ENCODE results near the gene HIVEP1. TPM values are rescaled to one million over a fixed set of nuclear protein-coding genes. Genes with fewer than 3 reads are reported as not detected.

Gene HIVEP1
- polyA plus RNA-seq, 3 donors, result 1.7 to 8.7 (median 2.7) TPM

DNA sequence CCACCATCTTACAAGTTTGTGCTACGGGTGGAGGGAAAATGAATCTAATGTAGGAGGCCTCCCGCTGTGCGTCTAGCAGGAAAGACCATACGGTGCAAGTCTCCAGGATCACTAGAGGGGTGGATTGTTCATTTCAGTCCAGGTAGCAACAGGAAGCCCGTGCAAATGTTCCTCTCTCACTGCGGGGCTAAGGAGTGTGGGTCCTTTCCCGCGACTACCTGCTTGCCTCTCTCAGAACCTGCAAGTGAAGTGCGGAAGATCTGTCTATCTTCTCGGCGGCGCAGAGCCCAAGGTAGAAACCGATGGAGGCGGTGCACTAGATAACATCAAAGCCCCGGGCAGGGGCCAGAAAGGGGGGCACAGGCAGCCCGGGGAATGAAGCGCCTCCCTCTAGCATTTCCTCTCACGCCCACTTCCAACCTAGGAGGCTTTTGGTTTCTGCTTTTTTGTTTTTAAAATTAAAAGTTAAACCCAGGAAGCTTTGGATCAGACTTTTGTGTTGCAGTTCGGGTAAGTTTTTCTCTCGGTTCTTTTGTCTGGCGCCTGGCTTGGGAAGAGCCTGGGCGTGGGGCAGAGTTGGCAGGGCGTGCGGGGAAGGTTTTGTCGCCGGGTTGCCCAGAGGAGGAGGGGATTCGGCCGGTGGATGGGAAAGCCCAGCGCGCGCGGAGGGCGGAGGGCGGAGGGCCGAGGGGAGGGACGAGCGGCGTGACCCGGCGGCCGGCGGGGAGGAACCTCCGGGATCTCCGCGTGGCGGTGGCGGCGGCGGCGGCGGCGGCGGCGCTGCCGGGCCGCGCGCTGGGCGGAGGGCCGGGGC is 3.5 kb upstream of the HIVEP1 start:
- peak overlapping the region; percentile 97 to 99 for H3K4me3 Mint-ChIP-seq
- intact Hi-C loops (cut with micrococcal nuclease), result no loop called here
- H3K79me2 ChIP-seq (ENCODE audit: insufficient read depth, low read length), result peaks cover 9% of the 10 kb centered on the region
- peak overlapping the region; percentile 91 to 95 for H3K27ac ChIP-seq (ENCODE audit: low read depth in 1 of 2, low read length in 2 of 2)
- no peaks in the 10 kb centered on the region for H4K20me1 ChIP-seq (ENCODE audit: insufficient read depth, low read length)
- H2AFZ ChIP-seq (ENCODE audit: insufficient read depth, low read depth, low read length, poor library complexity, severe bottlenecking), result peak overlapping the region; percentile 79
- peaks cover 20 to 28% of the 10 kb centered on the region in 2 donors for H3K4me1 ChIP-seq (ENCODE audit: control insufficient read depth in 1 of 2, insufficient read depth in 2 of 2, low read length in 2 of 2)
- no peaks in the 10 kb centered on the region for H3K9me3 ChIP-seq (replicated peaks in 1 of 2; ENCODE audit: control insufficient read depth in 1 of 2, insufficient read depth in 1 of 2, low read length in 2 of 2)
- TF ChIP-seq, protein P1, sequence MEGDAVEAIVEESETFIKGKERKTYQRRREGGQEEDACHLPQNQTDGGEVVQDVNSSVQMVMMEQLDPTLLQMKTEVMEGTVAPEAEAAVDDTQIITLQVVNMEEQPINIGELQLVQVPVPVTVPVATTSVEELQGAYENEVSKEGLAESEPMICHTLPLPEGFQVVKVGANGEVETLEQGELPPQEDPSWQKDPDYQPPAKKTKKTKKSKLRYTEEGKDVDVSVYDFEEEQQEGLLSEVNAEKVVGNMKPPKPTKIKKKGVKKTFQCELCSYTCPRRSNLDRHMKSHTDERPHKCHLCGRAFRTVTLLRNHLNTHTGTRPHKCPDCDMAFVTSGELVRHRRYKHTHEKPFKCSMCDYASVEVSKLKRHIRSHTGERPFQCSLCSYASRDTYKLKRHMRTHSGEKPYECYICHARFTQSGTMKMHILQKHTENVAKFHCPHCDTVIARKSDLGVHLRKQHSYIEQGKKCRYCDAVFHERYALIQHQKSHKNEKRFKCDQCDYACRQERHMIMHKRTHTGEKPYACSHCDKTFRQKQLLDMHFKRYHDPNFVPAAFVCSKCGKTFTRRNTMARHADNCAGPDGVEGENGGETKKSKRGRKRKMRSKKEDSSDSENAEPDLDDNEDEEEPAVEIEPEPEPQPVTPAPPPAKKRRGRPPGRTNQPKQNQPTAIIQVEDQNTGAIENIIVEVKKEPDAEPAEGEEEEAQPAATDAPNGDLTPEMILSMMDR (IDR thresholded peaks at IDR 0.05), result no peak
- peaks cover 0 to 7% (median 5%) of the 10 kb centered on the region in 3 donors for H3K27me3 Mint-ChIP-seq (ENCODE audit: low read depth in 3 of 3)
- H3K4me2 ChIP-seq (replicated peaks; ENCODE audit: extremely low read depth, low read length, poor library complexity, severe bottlenecking), result peak overlapping the region; percentile 87
- H3K9me3 Mint-ChIP-seq, result peaks cover 0 to 4% (median 0%) of the 10 kb centered on the region in 7 donors
- H3K36me3 Mint-ChIP-seq, result peaks cover 0 to 2% of the 10 kb centered on the region in 2 donors
- H3K27ac Mint-ChIP-seq, result peak overlapping the region; percentile 93 to 99 (median 99)
- WGBS (ENCODE audit: insufficient coverage), result under 1% methylated on average over 53 of the region's 60 CpGs
- peak; percentile 59 to 79 (median 73) for DNase-seq
- H3K9ac ChIP-seq (ENCODE audit: insufficient read depth, low read length, poor library complexity, severe bottlenecking), result peak overlapping the region; percentile 87
- peak overlapping the region; percentile 46 to 87 (median 73) for H3K4me3 ChIP-seq (replicated peaks in 1 of 3; ENCODE audit: low read depth in 2 of 3, low read length in 3 of 3)
- H3K36me3 ChIP-seq (replicated peaks in 1 of 2; ENCODE audit: control insufficient read depth in 1 of 2, insufficient read depth in 2 of 2, low read length in 2 of 2), result no peaks in the 10 kb centered on the region
- no peaks in the 10 kb centered on the region for H3K27me3 ChIP-seq (ENCODE audit: control insufficient read depth in 2 of 2, insufficient read depth in 2 of 2, low read length in 2 of 2)
- peaks cover 29% of the 10 kb centered on the region for H3K4me1 Mint-ChIP-seq

DNA sequence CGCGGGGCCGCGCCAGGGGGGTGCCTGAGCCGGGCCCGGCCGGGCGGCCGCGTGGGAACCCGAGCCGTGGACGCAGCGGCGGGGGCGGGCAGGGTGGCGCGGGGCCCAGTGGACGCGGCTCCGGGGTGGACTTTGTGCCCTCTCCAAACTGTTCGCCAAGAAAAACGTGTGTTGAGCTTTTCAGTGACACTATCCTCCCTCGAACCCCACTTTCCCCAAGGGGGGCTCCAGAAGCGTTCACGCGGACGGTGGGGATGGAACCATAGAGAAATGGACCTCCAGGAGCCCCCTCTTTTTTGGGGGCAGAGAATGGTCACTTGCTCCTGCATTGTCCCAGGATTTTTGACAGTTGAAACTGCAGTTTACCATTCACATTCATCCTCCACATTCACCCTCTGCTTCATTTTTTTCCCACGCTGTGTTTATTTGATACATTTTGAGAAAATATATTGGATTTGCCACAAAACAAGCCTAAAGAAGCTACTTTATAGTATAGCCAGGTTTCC is 2.9 kb upstream of the HIVEP1 start:
- H3K27ac Mint-ChIP-seq, result peak overlapping the region in 6 of 7 donors; percentile 75 to 98 (median 88)
- WGBS (ENCODE audit: insufficient coverage), result under 1% methylated on average over 25 of the region's 29 CpGs

More for the DNA sequence above, 2.9 kb upstream of the HIVEP1 start:
- Histone ChIP-seq H3K4me1 (ENCODE audit: control insufficient read depth in 1 of 2, insufficient read depth in 2 of 2, low read length in 2 of 2) (peaks cover 20 to 30% of the 10 kb centered on the region in 2 donors), H2AFZ (ENCODE audit: insufficient read depth, low read depth, low read length, poor library complexity, severe bottlenecking) (peak overlapping the region; percentile 49), H3K9ac (ENCODE audit: insufficient read depth, low read length, poor library complexity, severe bottlenecking) (peak overlapping the region; percentile 87), H3K36me3 (replicated peaks in 1 of 2; ENCODE audit: control insufficient read depth in 1 of 2, insufficient read depth in 2 of 2, low read length in 2 of 2) (no peaks in the 10 kb centered on the region), H3K9me3 (replicated peaks in 1 of 2; ENCODE audit: control insufficient read depth in 1 of 2, insufficient read depth in 1 of 2, low read length in 2 of 2) (no peaks in the 10 kb centered on the region), H4K20me1 (ENCODE audit: insufficient read depth, low read length) (no peaks in the 10 kb centered on the region), H3K79me2 (ENCODE audit: insufficient read depth, low read length) (peaks cover 9% of the 10 kb centered on the region), H3K27ac (ENCODE audit: low read depth in 1 of 2, low read length in 2 of 2) (peak overlapping the region; percentile 74 to 76), H3K4me2 (replicated peaks; ENCODE audit: extremely low read depth, low read length, poor library complexity, severe bottlenecking) (peak overlapping the region; percentile 87), H3K27me3 (ENCODE audit: control insufficient read depth in 2 of 2, insufficient read depth in 2 of 2, low read length in 2 of 2) (no peaks in the 10 kb centered on the region), H3K4me3 (replicated peaks in 1 of 3; ENCODE audit: low read depth in 2 of 3, low read length in 3 of 3) (peak overlapping the region; percentile 53 to 87 (median 79))
- H3K4me3 Mint-ChIP-seq, result peak overlapping the region; percentile 80 to 85
- intact Hi-C loops (cut with micrococcal nuclease), result no loop called here
- TF ChIP-seq, protein P1 (IDR thresholded peaks at IDR 0.05), result no peak
- H3K36me3 Mint-ChIP-seq, result peaks cover 0 to 2% of the 10 kb centered on the region in 2 donors
- peaks cover 0 to 7% (median 5%) of the 10 kb centered on the region in 3 donors for H3K27me3 Mint-ChIP-seq (ENCODE audit: low read depth in 3 of 3)
- peaks cover 34% of the 10 kb centered on the region for H3K4me1 Mint-ChIP-seq
- peaks cover 0 to 4% (median 0%) of the 10 kb centered on the region in 7 donors for H3K9me3 Mint-ChIP-seq
- no peak for DNase-seq
